ENCODE measurements around the gene ADAMTS16. TPM values are rescaled to one million over a fixed set of nuclear protein-coding genes. Genes with fewer than 3 reads are reported as not detected.

ADAMTS16 gene
- total RNA-seq, 3 donors from 2014 or later, result 0.10 to 0.35 (median 0.26) TPM

DNA sequence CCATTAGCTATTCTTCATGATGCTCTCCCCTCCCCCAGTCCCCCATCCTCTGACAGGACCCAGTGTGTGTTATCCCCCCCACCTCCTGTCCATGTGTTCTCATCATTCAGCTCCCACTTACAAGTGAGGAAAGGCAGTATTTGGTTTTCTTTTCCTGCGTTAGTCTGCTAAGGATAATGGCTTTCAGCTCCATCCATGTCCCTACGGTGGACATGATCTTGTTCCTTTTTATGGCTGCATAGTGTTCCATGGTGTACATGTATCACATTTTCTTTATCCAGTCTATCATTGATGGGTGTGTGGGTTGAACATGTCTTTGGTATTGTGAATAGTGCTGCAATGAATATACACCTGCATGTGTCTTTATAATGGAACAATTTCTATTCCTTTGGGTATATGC is 181.0 kb downstream of the ADAMTS16 start:
- intact Hi-C loops (cut with DNase I, micrococcal nuclease), result no loop called here
- Histone ChIP-seq H3K9me3 (no peaks in the 10 kb centered on the region), H3K36me3 (ENCODE audit: low read depth) (no peaks in the 10 kb centered on the region), H3K4me1 (ENCODE audit: low read depth) (no peaks in the 10 kb centered on the region), H3K4me3 (no peak overlapping the region)
- DNase-seq, result no peak
- no peak for ATAC-seq
- TF ChIP-seq, protein P1, sequence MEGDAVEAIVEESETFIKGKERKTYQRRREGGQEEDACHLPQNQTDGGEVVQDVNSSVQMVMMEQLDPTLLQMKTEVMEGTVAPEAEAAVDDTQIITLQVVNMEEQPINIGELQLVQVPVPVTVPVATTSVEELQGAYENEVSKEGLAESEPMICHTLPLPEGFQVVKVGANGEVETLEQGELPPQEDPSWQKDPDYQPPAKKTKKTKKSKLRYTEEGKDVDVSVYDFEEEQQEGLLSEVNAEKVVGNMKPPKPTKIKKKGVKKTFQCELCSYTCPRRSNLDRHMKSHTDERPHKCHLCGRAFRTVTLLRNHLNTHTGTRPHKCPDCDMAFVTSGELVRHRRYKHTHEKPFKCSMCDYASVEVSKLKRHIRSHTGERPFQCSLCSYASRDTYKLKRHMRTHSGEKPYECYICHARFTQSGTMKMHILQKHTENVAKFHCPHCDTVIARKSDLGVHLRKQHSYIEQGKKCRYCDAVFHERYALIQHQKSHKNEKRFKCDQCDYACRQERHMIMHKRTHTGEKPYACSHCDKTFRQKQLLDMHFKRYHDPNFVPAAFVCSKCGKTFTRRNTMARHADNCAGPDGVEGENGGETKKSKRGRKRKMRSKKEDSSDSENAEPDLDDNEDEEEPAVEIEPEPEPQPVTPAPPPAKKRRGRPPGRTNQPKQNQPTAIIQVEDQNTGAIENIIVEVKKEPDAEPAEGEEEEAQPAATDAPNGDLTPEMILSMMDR (IDR thresholded peaks at IDR 0.05), result no peak

DNA sequence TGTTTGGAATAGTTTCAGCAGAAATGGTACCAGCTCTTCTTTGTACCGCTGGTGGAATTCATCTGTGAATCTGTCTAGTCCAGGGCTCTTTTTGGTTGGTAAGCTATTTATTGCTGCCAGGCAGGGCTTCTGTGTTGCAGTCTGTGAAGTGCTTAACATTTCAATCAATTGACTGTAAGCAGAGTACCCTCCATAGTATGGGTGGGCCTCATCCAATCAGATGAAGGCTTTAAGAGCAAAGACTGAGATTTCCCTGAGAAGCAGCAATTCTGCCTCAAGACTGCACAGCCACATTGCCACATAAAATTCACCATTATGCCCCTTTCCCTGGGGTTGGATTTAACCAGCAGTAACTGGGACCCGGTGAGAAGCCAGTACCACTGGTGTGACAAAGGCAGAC is 183.4 kb downstream of the ADAMTS16 start:
- H3K4me1 ChIP-seq (ENCODE audit: low read depth), result no peaks in the 10 kb centered on the region
- intact Hi-C loops (cut with DNase I, micrococcal nuclease), result no loop called here
- no peaks in the 10 kb centered on the region for H3K36me3 ChIP-seq (ENCODE audit: low read depth)
- TF ChIP-seq, protein P1 (IDR thresholded peaks at IDR 0.05), result no peak
- no peak overlapping the region for H3K4me3 ChIP-seq
- no peaks in the 10 kb centered on the region for H3K9me3 ChIP-seq
- DNase-seq (no peak), ATAC-seq (no peak)

DNA sequence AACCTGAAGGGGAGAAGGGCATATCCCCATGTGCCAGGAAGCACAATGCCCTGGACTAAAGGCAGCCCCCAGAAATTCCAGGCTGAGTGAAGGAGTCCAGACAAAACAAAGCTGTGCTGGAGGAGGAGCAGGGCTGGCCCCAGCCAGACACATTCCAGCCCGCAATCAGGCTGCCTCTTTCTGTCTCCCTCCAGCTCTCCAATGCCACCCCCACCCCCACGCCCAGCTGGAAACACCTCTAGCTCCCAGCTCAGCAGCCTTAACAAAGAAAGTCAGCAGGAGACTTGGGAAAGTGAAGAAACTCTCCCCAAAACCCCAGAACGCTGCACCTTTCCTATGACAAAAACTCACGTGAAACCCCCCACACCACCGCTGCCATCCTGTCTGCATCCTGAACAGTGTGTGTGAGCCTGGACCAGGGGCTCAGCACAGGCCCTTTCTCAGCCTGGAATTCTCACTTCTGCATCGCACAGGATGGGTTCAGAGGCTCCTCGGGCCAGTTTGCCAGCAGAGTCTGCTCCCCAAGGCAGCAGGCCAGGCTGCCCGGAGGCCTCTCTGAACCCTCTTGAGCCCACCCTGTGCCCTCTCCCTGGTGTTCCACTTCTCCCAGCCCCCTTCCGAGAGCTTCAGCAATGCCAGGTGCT is 186.1 kb downstream of the ADAMTS16 start:
- H3K4me1 ChIP-seq (ENCODE audit: low read depth), result no peaks in the 10 kb centered on the region
- no peak overlapping the region for H3K4me3 ChIP-seq
- intact Hi-C loops (cut with DNase I, micrococcal nuclease), result no loop called here
- TF ChIP-seq, protein P1 (IDR thresholded peaks at IDR 0.05), result no peak
- ATAC-seq (no peak), DNase-seq (no peak)
- H3K36me3 ChIP-seq (ENCODE audit: low read depth), result no peaks in the 10 kb centered on the region
- no peaks in the 10 kb centered on the region for H3K9me3 ChIP-seq

DNA sequence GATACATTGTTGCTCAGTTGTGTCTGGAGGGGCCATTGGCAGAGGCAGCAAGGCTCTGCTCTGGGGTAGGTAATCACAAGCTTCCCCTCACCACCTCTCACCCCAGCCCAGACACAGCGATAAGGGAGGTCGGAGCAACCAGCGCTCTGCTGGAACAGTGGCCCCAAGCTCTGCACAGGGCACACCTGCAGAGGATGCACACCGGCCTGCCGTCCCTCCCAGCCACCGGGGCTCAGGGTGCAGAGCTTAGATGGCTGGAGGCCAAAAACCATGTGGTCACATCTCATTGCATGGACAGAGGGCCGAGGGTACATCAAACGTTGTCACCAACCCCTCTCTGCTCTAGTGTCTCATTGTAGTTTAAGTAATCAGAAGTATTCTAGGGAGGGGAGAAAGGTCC is 187.0 kb downstream of the ADAMTS16 start:
- DNase-seq (no peak), ATAC-seq (no peak)
- Histone ChIP-seq H3K9me3 (no peaks in the 10 kb centered on the region), H3K36me3 (ENCODE audit: low read depth) (no peaks in the 10 kb centered on the region), H3K4me3 (no peak overlapping the region), H3K4me1 (ENCODE audit: low read depth) (no peaks in the 10 kb centered on the region)
- intact Hi-C loops (cut with DNase I, micrococcal nuclease), result no loop called here
- TF ChIP-seq, protein P1 (IDR thresholded peaks at IDR 0.05), result no peak

DNA sequence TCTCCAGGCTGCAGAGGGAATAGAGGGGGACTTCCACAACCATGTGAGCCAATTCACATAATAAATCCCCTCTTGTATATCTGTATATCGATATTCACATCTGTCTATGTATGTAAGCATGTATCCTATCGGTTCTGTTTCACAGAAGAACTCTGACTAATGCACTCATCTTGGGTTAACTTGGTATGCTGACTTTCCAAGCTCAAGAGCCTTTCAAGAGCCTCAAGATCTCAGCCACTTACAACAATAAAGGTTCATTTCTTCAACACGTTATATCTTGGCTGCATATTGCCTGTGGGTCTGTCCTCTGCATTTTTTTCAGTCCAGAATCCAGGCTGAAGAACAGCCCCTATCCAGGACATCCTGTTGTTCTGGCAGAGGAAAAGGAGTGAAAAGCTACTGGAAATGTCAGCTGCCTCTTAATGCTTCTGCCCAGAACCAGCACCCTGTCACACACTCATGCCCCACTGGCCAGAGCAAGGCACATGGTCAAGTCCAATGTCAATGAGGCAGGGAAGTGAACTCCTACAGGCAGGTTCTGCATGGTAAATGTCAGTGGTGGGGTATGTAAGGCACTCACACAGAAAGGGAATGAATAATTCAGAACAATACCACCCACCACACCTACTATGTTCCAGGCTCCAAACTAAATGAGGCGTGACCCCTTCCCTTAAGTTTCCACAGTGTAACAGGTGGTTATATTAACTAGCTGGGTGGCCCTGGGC is 190.8 kb downstream of the ADAMTS16 start:
- H3K4me3 ChIP-seq, result no peak overlapping the region
- no peak for ATAC-seq
- H3K36me3 ChIP-seq (ENCODE audit: low read depth), result no peaks in the 10 kb centered on the region
- H3K4me1 ChIP-seq (ENCODE audit: low read depth), result no peaks in the 10 kb centered on the region
- no peaks in the 10 kb centered on the region for H3K9me3 ChIP-seq
- intact Hi-C loops (cut with DNase I, micrococcal nuclease), result no loop called here
- TF ChIP-seq, protein P1 (IDR thresholded peaks at IDR 0.05), result no peak
- DNase-seq, result no peak
